GM12892 (cell line): ENCODE measurements around the gene STX17.

Experiments
- DNase-seq: peaks from one replicate; pipeline ENCODE4 v3.0.0; 2011; ENCODE audit not compliant: insufficient read length
- FAIRE-seq: peaks from 2 replicates; lab custom pipeline; 2011; peaks lifted over from hg19 to GRCh38; lab: Jason Lieb, UNC
- POLR2A ChIP-seq: IDR thresholded peaks from 2 replicates; pipeline ENCODE4 v1.6.1; 2011; ENCODE audit warnings: low read depth, low read length, control low read depth
- POLR2AphosphoS5 ChIP-seq: IDR thresholded peaks from 2 replicates; pipeline ENCODE4 v1.6.1; 2011; ENCODE audit warnings: low read depth, low read length, control low read depth
- TAF1 ChIP-seq: IDR thresholded peaks from 2 replicates; pipeline ENCODE4 v1.6.1; 2011; ENCODE audit warnings: low read depth, mild to moderate bottlenecking, control low read depth, low read length, borderline replicate concordance

The STX17 gene

GRCh38 chr9:99916650-99917049, 10.2 kb downstream of the STX17 start:
- DNase-seq (no peak), FAIRE-seq (no peak)
- TF ChIP-seq POLR2A: no peak
- no peak for TF ChIP-seq POLR2AphosphoS5
- TF ChIP-seq TAF1: no peak

GRCh38 chr9:99918134-99918533, 11.7 kb downstream of the STX17 start:
- no peak for TF ChIP-seq TAF1
- no peak for TF ChIP-seq POLR2A
- TF ChIP-seq POLR2AphosphoS5: no peak
- DNase-seq: no peak
- no peak for FAIRE-seq

GRCh38 chr9:99919930-99920329, 13.5 kb downstream of the STX17 start:
- TF ChIP-seq POLR2A: no peak
- no peak for TF ChIP-seq POLR2AphosphoS5
- no peak for TF ChIP-seq TAF1
- DNase-seq (no peak), FAIRE-seq (no peak)

GRCh38 chr9:99921875-99922710, 15.6 kb downstream of the STX17 start:
- FAIRE-seq: no peak
- no peak for DNase-seq
- no peak for TF ChIP-seq POLR2AphosphoS5
- no peak for TF ChIP-seq POLR2A
- TF ChIP-seq TAF1: no peak

GRCh38 chr9:99922711-99923030, 16.2 kb downstream of the STX17 start:
- TF ChIP-seq POLR2AphosphoS5: no peak
- TF ChIP-seq TAF1: no peak
- no peak for TF ChIP-seq POLR2A

GRCh38 chr9:99925541-99925940, 19.1 kb downstream of the STX17 start:
- DNase-seq (no peak), FAIRE-seq (no peak)
- TF ChIP-seq TAF1 (no peak), POLR2A (no peak), POLR2AphosphoS5 (no peak)

More at GRCh38 chr9:99922711-99923030, 16.2 kb downstream of the STX17 start:
- FAIRE-seq (no peak), DNase-seq (no peak)

GRCh38 chr9:99929652-99930051, 23.2 kb downstream of the STX17 start:
- TF ChIP-seq POLR2A (no peak), TAF1 (no peak), POLR2AphosphoS5 (no peak)
- DNase-seq: no peak

GRCh38 chr9:99931155-99931840, 24.8 kb downstream of the STX17 start:
- DNase-seq (no peak), FAIRE-seq (no peak)
- TF ChIP-seq POLR2A (no peak), POLR2AphosphoS5 (no peak), TAF1 (no peak)

More at GRCh38 chr9:99929652-99930051, 23.2 kb downstream of the STX17 start:
- FAIRE-seq: no peak

- TF ChIP-seq TAF1: no peak
- FAIRE-seq (no peak), DNase-seq (no peak)
Measured at GRCh38 chr9:99936947-99937587, 30.6 kb downstream of the STX17 start.

GRCh38 chr9:99947395-99947794, 40.9 kb downstream of the STX17 start:
- FAIRE-seq (peak; percentile 5), DNase-seq (no peak)
- TF ChIP-seq POLR2A (no peak), TAF1 (no peak), POLR2AphosphoS5 (no peak)

GRCh38 chr9:99948482-99948881, 42.0 kb downstream of the STX17 start:
- no peak for DNase-seq
- peak; percentile 74 for FAIRE-seq
- TF ChIP-seq TAF1 (no peak), POLR2A (no peak), POLR2AphosphoS5 (no peak)
